Heart right ventricle (tissue), 16 donors: ENCODE results near the gene CNOT6L. TPM values are rescaled to one million over a fixed set of nuclear protein-coding genes. Genes with fewer than 3 reads are reported as not detected.
A peak's percentile ranks its signal among the peaks of the same experiment; 100 is the strongest.

Experiments
- ATAC-seq, 8 donors: fragments of 200-7000 bp; cut with Tn5 transposase; one replicate each; pipeline ENCODE4 v1.9.1; 2020; ENCODE audit warnings: mild to moderate bottlenecking in 8 of 8, moderate library complexity in 8 of 8, moderate number of reproducible peaks in 1 of 8
- DNase-seq, 2 donors: peaks; one replicate each; pipeline ENCODE4 v3.0.0-alpha.2; 2020
- H3K27ac ChIP-seq, 10 donors: fragments of 200-600 bp; sonication (generic) in 2 of 10; one replicate each; pipeline versions ENCODE4 v1.5.0 to v1.8.0; 2020 to 2022; ENCODE audit warnings: mild to moderate bottlenecking in 3 of 10
- H3K27me3 ChIP-seq, 7 donors: fragments of 200-600 bp; one replicate each; pipeline ENCODE4 v1.8.0; 2021 to 2022; ENCODE audit warnings: mild to moderate bottlenecking in 2 of 7
- H3K36me3 ChIP-seq, 9 donors: fragments of 200-600 bp; sonication (generic) in 1 of 9; one replicate each; pipeline versions ENCODE4 v1.5.0 to v1.8.0; 2020 to 2022; ENCODE audit warnings: mild to moderate bottlenecking in 2 of 9
- H3K4me1 ChIP-seq, 9 donors: fragments of 200-600 bp; sonication (generic) in 1 of 9; one replicate each; pipeline versions ENCODE4 v1.5.0 to v1.8.0; 2020 to 2022; ENCODE audit warnings: mild to moderate bottlenecking in 4 of 9
- H3K4me3 ChIP-seq, 10 donors: fragments of 200-600 bp; sonication (generic) in 2 of 10; one replicate each; pipeline versions ENCODE4 v1.5.0 to v1.8.0; 2020 to 2022; ENCODE audit warnings: mild to moderate bottlenecking in 7 of 10, moderate library complexity in 2 of 10
- H3K9me3 ChIP-seq, 11 donors: fragments of 200-600 bp in 10 of 11; sonication (generic) in 2 of 11; one replicate each; pipeline versions ENCODE4 v1.5.0 to v1.8.0; 2013 to 2022; ENCODE audit warnings: mild to moderate bottlenecking in 2 of 11, control low read depth in 1 of 11, moderate library complexity in 1 of 11
- CTCF ChIP-seq, 9 donors: fragments of 200-600 bp; sonication (generic) in 2 of 9; IDR thresholded peaks; one replicate each; pipeline versions ENCODE4 v1.5.0 to v1.8.0; 2021 to 2022; ENCODE audit warnings: antibody characterized with exemption in 9 of 9, mild to moderate bottlenecking in 5 of 9, moderate library complexity in 1 of 9
- WGBS, 2 donors: extraction: QIAGEN DNeasy Blood & Tissue Kit; methylation state at CpG; one replicate each; pipeline ENCODE4 v1.1.7; 2013; ENCODE audit warnings: inconsistent platforms in 1 of 2; 5-methylcytosine and 5-hydroxymethylcytosine counted together
- intact Hi-C, 10 donors: fragments of 100-400 bp; cut with DNase I; formaldehyde crosslinking; loops; one replicate each; pipeline versions ENCODE4 v1.11.1 to v1.14.2; 2022
- polyA plus RNA-seq, 2 donors: library from polyadenylated mRNA; stranded (reverse); fragments of 200-250 nt; gene quantifications; one replicate each; pipeline ENCODE4 v1.2.3, GENCODE V29; 2013
- total RNA-seq, 10 donors: library from RNA; stranded (reverse); fragmentation: NEBNext Ultra II Directional in 3 of 10; extraction: Animal tissue kit (Norgen Biotek cat#: 25700) in 3 of 10; gene quantifications; one replicate each; pipeline versions ENCODE4 v1.2.1 to v1.2.4, GENCODE V29; 2021 to 2023
- donor health status: Arrhythmogenic right ventricular cardiomyopathy.
- donor health status: ischemic (EF 13 %, LVEDD 7.1; RV severe dilation, severe dysfunction).
- donor health status: healthy with polysubstance abuse.
- donor health status: DM: no; HTN: yes; CAD: no.
- donor health status: DM: no; HTN: no; CAD: no.
- donor health status: ischemic (EF 25% LVEDD 6.9; RV normal size, moderate dysfunction).
- donor health status: ischemic (EF 25% LVEDD 5.7; RV mildly dilated, moderate dysfunction).
- donor health status: healthy.
- donor health status: DM: yes; HTN: yes; CAD: no.
- donor health status: Ischemic cardiomyopathy.
- donor health status: ischemic (EF 35%, LVEDD 5.7; RV mildly dilated, moderate dysfunction).
- donor health status: nonischemic (EF 11% LVEDD 7.7; RV severe dilation, severe dysfunction).
- donor health status: DM: yes; HTN: yes; CAD: no.
- donor health status: PGD.
- donor health status: ischemic (EF 29% LVEDD 5.4; RV normal size, mild dysfunction).
- donor health status: nonischemic (EF 23%, LVEDD 6.1; RV moderate dilation, normal function).

CNOT6L gene
- total and polyA plus RNA-seq, 12 donors = 3.2 to 32.2 (median 23.2) TPM

GRCh38 chr4:77852892-77853495 is 33.8 kb upstream of the CNOT6L start:
- peak overlapping the region; percentile 3 to 89 (median 72) for H3K27ac ChIP-seq
- no peaks in the 10 kb centered on the region for H3K27me3 ChIP-seq
- whole genome bisulfite sequencing, 2 donors = 68 to 69% methylated on average over 7 of the region's 7 CpGs
- no peak for DNase-seq
- peaks cover 0 to 54% (median 24%) of the 10 kb centered on the region in 9 donors for H3K4me1 ChIP-seq
- TF ChIP-seq CTCF (IDR thresholded peaks at IDR 0.05) = no peak
- intact Hi-C loops = no loop called here
- peak in 2 of 8 donors; percentile 17 to 33 for ATAC-seq
- no peaks in the 10 kb centered on the region for H3K9me3 ChIP-seq
- H3K4me3 ChIP-seq = no peak overlapping the region
- no peaks in the 10 kb centered on the region for H3K36me3 ChIP-seq

DNA sequence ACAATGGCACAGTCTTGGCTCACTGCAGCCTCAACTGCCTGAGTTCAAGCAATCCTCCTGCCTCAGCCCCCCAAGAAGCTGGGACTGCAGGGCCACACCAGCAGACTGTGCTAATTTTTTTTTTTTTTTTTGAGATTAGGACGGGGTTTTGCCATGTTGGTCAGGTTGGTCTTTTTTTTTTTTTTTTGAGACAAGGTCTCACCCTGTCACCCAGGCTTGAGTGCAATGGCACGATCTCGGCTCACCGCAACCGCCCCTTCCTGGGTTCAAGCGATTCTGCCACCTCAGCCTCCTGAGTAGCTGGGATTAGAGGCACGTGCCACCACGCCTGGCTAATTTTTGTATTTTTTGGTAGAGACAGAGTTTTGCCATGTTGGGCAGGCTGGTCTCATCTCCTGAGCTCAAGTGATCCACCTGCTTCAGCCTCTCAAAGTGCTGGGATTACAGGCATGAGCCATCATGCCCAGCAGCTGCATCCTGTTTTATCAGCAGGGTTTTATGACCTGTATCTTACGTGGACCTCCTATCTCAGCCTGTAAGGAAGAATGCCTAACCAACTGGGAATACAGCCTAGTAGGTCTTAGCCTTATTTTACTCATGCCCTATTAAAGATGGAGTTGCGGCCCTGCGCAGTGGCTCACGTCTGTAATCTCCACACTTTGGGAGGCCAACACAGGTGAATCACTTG is 30.3 kb upstream of the CNOT6L start:
- no peaks in the 10 kb centered on the region for H3K36me3 ChIP-seq
- DNase-seq (no peak), ATAC-seq (no peak)
- no peak overlapping the region for H3K27ac ChIP-seq
- WGBS, 2 donors = 88 to 93% methylated on average over 12 of the region's 12 CpGs
- no peaks in the 10 kb centered on the region for H3K9me3 ChIP-seq
- intact Hi-C loops = no loop called here
- no peaks in the 10 kb centered on the region for H3K27me3 ChIP-seq
- no peak for TF ChIP-seq CTCF (IDR thresholded peaks at IDR 0.05)
- H3K4me1 ChIP-seq = peaks cover 0 to 22% (median 11%) of the 10 kb centered on the region in 9 donors
- no peak overlapping the region for H3K4me3 ChIP-seq

DNA sequence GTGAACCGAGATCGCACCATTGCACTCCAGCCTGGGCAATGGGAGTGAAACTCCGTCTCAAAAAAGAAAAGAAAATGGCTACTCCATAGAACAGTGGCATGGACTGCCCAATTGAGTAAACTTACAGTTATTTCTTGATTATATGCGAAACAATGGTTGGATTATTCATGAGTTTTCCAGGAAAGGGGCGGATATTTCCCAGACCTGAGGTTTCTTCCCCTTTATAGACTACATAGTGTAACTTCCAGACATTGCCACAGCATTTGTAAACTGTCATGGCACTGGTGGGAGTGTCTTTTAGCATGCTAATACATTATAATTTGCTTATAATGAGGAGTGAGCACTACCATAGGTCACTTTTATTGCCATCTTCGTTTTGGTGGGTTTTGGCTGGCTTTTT is 29.3 kb upstream of the CNOT6L start:
- 96 to 97% methylated on average over 6 of the region's 6 CpGs for WGBS, 2 donors
- no peaks in the 10 kb centered on the region for H3K36me3 ChIP-seq
- intact Hi-C loops = no loop called here

DNA sequence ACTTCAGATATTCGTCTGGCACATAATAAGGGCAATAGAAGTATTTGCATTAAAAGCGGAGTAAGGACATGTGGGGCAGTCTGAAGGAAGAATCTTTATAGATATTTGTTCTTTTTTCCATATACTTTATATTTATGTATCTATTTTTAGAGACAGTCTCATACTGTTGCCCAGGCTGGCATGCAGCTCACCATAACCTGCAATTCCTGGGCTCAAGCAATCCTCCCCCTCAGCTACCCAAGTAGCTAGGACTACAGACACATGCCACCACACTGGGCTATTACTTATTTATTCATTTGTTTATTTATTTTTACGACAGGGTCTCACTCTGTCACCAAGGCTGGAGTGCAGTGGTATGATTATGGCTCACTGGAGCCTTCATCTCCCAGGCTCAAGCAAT is 26.8 kb upstream of the CNOT6L start:
- H3K36me3 ChIP-seq = no peaks in the 10 kb centered on the region
- 88 to 92% methylated on average over 3 of the region's 3 CpGs for WGBS, 2 donors
- no peak for DNase-seq
- no peak overlapping the region for H3K27ac ChIP-seq
- H3K9me3 ChIP-seq = no peaks in the 10 kb centered on the region
- no peak overlapping the region for H3K4me3 ChIP-seq
- intact Hi-C loops = no loop called here
- peak in 1 of 8 donors; percentile 44 for ATAC-seq
- no peak for TF ChIP-seq CTCF (IDR thresholded peaks at IDR 0.05)
- peaks cover 0 to 7% (median 0%) of the 10 kb centered on the region in 9 donors for H3K4me1 ChIP-seq
- no peaks in the 10 kb centered on the region for H3K27me3 ChIP-seq

More for the DNA sequence above, 29.3 kb upstream of the CNOT6L start:
- ATAC-seq = no peak
- no peak for TF ChIP-seq CTCF (IDR thresholded peaks at IDR 0.05)
- Histone ChIP-seq H3K4me3 (no peak overlapping the region), H3K9me3 (no peaks in the 10 kb centered on the region), H3K4me1 (peaks cover 0 to 18% (median 8%) of the 10 kb centered on the region in 9 donors), H3K27ac (no peak overlapping the region), H3K27me3 (no peaks in the 10 kb centered on the region)
- no peak for DNase-seq
